SK-N-MC (cell line): Measurements from ENCODE around the gene CD48.

Source experiments
- EZH2 ChIP-seq: fragments of 200-600 bp; sonication (generic); IDR thresholded peaks from one replicate; pipeline ENCODE4 v1.6.1; 2017; ENCODE audit warnings: antibody characterized with exemption
- POLR2AphosphoS5 ChIP-seq: IDR thresholded peaks from 2 replicates; pipeline ENCODE4 v1.6.1; 2012; ENCODE audit warnings: mild to moderate bottlenecking, low read depth, low read length, borderline replicate concordance

GRCh38 chr1:160717306-160717705, 5.7 kb upstream of the CD48 start:
- no peak for TF ChIP-seq EZH2
- no peak for TF ChIP-seq POLR2AphosphoS5
